CD8-positive, alpha-beta memory T cell (primary cell): ENCODE measurements around the gene MCAT. TPM values are rescaled to one million over a fixed set of nuclear protein-coding genes. Genes with fewer than 3 reads are reported as not detected.
A peak's percentile ranks its signal among the peaks of the same experiment; 100 is the strongest.

Experiments used
- CTCF ChIA-PET: fragments of 350-600 bp; sonication (Branson Sonifier 250); formaldehyde crosslinking; loops from one replicate; lab custom pipeline; 2021; ENCODE audit warnings: antibody characterized with exemption; lab: Charles Lee
- POLR2A ChIA-PET: fragments of 350-600 bp; sonication (Branson Sonifier 250); formaldehyde crosslinking; loops from one replicate; lab custom pipeline; 2021; ENCODE audit warnings: antibody characterized with exemption; lab: Charles Lee
- DNase-seq, 5 donors: peaks; one replicate each; pipeline versions ENCODE4 v3.0.0 to v3.0.0-alpha.2; 2020 to 2022; ENCODE audit warnings: mixed read lengths in 1 of 5
- H3K27ac ChIP-seq: one replicate; pipeline ENCODE4 v1.7.0; 2013; ENCODE audit warnings: low read depth, mild to moderate bottlenecking, low read length, moderate library complexity
- H3K27me3 ChIP-seq: 2 replicates; pipeline ENCODE4 v1.7.0; 2013; ENCODE audit warnings: low read length, mild to moderate bottlenecking; ENCODE audit not compliant: insufficient read depth, poor library complexity, severe bottlenecking
- H3K36me3 ChIP-seq: 2 replicates; pipeline ENCODE4 v1.7.0; 2013; ENCODE audit warnings: mild to moderate bottlenecking, low read length, moderate library complexity; ENCODE audit not compliant: insufficient read depth
- H3K4me1 ChIP-seq: 2 replicates; pipeline ENCODE4 v1.7.0; 2013; ENCODE audit warnings: mild to moderate bottlenecking, low read length, moderate library complexity; ENCODE audit not compliant: insufficient read depth
- H3K4me3 ChIP-seq: 2 replicates; pipeline ENCODE4 v1.7.0; 2013; ENCODE audit warnings: mild to moderate bottlenecking, low read length
- H3K9me3 ChIP-seq: 2 replicates; pipeline ENCODE4 v1.7.0; 2013; ENCODE audit warnings: mild to moderate bottlenecking, low read length
- H3K27ac Mint-ChIP-seq, 8 donors: one replicate each; pipeline ENCODE4 v1.8.0; 2020 to 2021; ENCODE audit warnings: mixed read lengths in 8 of 8, mild to moderate bottlenecking in 6 of 8, inconsistent platforms in 3 of 8, moderate library complexity in 3 of 8
- H3K27me3 Mint-ChIP-seq, 2 donors: one replicate each; pipeline ENCODE4 v1.8.0; 2020 to 2021; ENCODE audit warnings: mixed read lengths in 2 of 2, mild to moderate bottlenecking in 1 of 2, moderate library complexity in 1 of 2
- H3K36me3 Mint-ChIP-seq, 3 donors: one replicate each; pipeline ENCODE4 v1.8.0; 2020 to 2021; ENCODE audit warnings: mixed read lengths in 3 of 3, inconsistent platforms in 1 of 3, mild to moderate bottlenecking in 1 of 3
- H3K4me1 Mint-ChIP-seq, 3 donors: one replicate each; pipeline ENCODE4 v1.8.0; 2020 to 2021; ENCODE audit warnings: mixed read lengths in 3 of 3, inconsistent platforms in 1 of 3, mild to moderate bottlenecking in 1 of 3
- H3K4me3 Mint-ChIP-seq, 7 donors: one replicate each; pipeline ENCODE4 v1.8.0; 2020 to 2021; ENCODE audit warnings: mixed read lengths in 7 of 7, mild to moderate bottlenecking in 6 of 7, moderate library complexity in 4 of 7, inconsistent platforms in 2 of 7
- H3K9me3 Mint-ChIP-seq, 5 donors: one replicate each; pipeline ENCODE4 v1.8.0; 2020 to 2022; ENCODE audit warnings: mixed read lengths in 5 of 5, mild to moderate bottlenecking in 3 of 5, moderate library complexity in 2 of 5, inconsistent platforms in 1 of 5
- polyA plus RNA-seq: library from polyadenylated mRNA; unstranded; fragments of 300-500 nt; fragmentation: Illumina TruSeq; gene quantifications from one replicate; pipeline ENCODE4 v1.2.3, GENCODE V29; 2021
- total RNA-seq, 2 experiments: library from RNA; stranded (reverse); gene quantifications; one replicate each; pipeline ENCODE4 v1.2.3, GENCODE V29; 2021

MCAT gene
- total and polyA plus RNA-seq, 3 experiments from 2014 or later, result 9.7 to 29.3 (median 28.4) TPM

DNA sequence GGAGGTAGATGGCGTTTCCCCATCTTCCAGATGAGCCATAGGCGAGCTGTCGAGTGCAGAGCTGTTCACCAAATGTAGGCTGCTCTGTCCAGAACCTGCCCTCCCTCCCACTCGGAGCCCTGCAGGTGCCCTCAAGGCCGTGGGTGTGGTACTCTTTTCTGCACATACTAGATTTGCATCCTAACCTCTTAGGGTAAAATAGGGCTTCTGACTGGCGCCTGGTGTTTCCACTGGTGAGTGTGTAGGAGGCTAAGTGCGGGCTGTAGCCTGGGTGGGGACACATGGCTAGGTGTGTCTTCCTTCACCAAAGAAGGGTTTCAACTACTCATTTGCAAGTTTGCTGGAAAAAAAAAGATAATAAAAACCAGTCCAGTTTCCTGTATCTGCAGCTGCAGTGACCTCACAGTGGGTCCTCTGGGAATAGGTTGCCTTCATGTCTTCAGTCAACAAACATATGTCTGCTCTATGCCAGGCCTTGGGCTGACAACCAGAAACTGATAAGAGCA lies 24.2 kb downstream of the MCAT start:
- no peaks in the 10 kb centered on the region for H3K4me1 Mint-ChIP-seq
- CTCF ChIA-PET, result no interaction called here

DNA sequence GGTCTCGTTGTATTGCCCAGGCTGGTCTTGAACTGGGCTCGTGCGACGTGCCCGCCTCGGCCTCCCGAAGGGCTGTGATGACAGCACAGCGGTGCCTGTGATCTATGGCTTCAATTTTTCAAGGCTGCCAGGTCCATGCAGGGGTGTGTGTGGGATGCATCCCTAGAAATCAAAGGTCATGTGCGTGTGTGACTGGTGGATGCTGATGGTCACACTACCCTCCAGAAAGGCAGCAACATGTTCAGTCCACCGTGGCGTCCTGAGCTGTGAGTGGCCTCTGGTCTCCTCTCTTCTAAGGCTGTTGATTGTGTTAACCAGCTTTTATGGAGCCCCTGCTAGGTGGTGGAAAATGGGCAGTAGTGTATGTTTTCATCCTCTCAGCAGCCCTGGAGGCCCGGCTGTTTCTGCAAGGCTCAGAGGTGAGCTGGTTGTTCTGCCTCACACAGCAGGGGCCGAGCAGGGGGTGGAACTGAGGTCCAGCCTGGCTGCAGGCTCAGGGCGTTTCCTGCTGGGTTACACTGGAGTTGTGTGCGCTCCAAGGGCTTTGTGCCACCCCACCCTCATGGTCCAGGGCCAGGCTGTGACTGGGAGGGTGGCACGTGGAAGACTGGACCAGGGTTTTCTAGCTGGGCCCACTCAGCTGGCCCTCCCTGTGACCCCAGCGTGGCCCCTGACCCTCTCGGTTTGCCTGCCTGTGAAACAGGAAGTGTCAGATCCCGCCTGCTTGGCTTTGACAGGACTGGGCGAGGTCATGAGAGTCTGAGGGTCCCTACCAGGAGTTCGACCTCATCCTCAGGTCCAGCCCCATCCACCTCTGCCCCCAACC lies 25.0 kb downstream of the MCAT start:
- Mint-ChIP-seq H3K27me3 (no peaks in the 10 kb centered on the region), H3K4me1 (no peaks in the 10 kb centered on the region), H3K27ac (peak overlapping the region in 1 of 8 donors; percentile 57), H3K4me3 (no peak overlapping the region), H3K9me3 (no peaks in the 10 kb centered on the region), H3K36me3 (no peaks in the 10 kb centered on the region)
- CTCF ChIA-PET, result no interaction called here
- Histone ChIP-seq H3K36me3 (no peaks in the 10 kb centered on the region), H3K9me3 (no peaks in the 10 kb centered on the region), H3K27me3 (no peaks in the 10 kb centered on the region), H3K27ac (no peak overlapping the region), H3K4me1 (no peaks in the 10 kb centered on the region), H3K4me3 (no peak overlapping the region)
- POLR2A ChIA-PET, result no interaction called here
- DNase-seq, result no peak

More for the DNA sequence above, 24.2 kb downstream of the MCAT start:
- Histone ChIP-seq H3K4me3 (no peak overlapping the region), H3K27me3 (no peaks in the 10 kb centered on the region), H3K4me1 (no peaks in the 10 kb centered on the region), H3K9me3 (no peaks in the 10 kb centered on the region), H3K27ac (no peak overlapping the region), H3K36me3 (no peaks in the 10 kb centered on the region)
- POLR2A ChIA-PET, result no interaction called here
- DNase-seq, result no peak
- no peaks in the 10 kb centered on the region for H3K9me3 Mint-ChIP-seq
- no peaks in the 10 kb centered on the region for H3K27me3 Mint-ChIP-seq
- no peak overlapping the region for H3K4me3 Mint-ChIP-seq
- no peaks in the 10 kb centered on the region for H3K36me3 Mint-ChIP-seq
- no peak overlapping the region for H3K27ac Mint-ChIP-seq

GRCh38 chr22:43116932-43117331 lies 26.3 kb downstream of the MCAT start:
- no peak overlapping the region for H3K27ac ChIP-seq
- CTCF ChIA-PET, result no interaction called here

DNA sequence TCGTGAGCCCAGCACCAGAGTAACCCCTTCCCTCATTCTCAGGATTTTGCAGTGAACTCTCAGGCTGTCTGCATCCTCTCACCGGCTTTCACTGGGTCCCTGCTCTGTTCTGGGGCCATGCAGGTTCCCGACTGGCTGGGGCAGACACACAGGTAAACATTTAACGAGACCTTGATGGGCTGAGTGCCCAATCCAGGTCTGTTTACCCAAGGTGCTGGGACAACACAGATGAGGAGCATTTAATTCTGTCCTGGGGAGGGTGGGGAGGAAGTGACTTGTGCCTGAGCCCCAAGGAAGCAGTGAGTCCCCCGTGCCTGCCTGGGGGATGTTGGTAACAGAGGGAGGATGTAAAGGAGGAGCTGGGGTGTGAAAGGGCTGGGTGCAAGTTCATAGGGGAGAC lies 28.2 kb downstream of the MCAT start:
- Histone ChIP-seq H3K4me1 (peaks cover 8% of the 10 kb centered on the region), H3K27me3 (no peaks in the 10 kb centered on the region), H3K36me3 (no peaks in the 10 kb centered on the region), H3K27ac (no peak overlapping the region), H3K4me3 (no peak overlapping the region), H3K9me3 (no peaks in the 10 kb centered on the region)
- H3K4me3 Mint-ChIP-seq, result no peak overlapping the region
- peaks cover 5 to 10% (median 9%) of the 10 kb centered on the region in 3 donors for H3K4me1 Mint-ChIP-seq
- H3K36me3 Mint-ChIP-seq, result no peaks in the 10 kb centered on the region
- POLR2A ChIA-PET, result no interaction called here
- CTCF ChIA-PET, result no interaction called here
- no peaks in the 10 kb centered on the region for H3K27me3 Mint-ChIP-seq
- no peaks in the 10 kb centered on the region for H3K9me3 Mint-ChIP-seq
- H3K27ac Mint-ChIP-seq, result peak overlapping the region in 1 of 8 donors; percentile 68
- no peak for DNase-seq

More at GRCh38 chr22:43116932-43117331, 26.3 kb downstream of the MCAT start:
- H3K9me3 ChIP-seq, result no peaks in the 10 kb centered on the region
- Mint-ChIP-seq H3K36me3 (no peaks in the 10 kb centered on the region), H3K9me3 (no peaks in the 10 kb centered on the region), H3K4me3 (no peak overlapping the region), H3K27me3 (no peaks in the 10 kb centered on the region), H3K4me1 (no peaks in the 10 kb centered on the region), H3K27ac (peak overlapping the region in 1 of 8 donors; percentile 29)
- no peaks in the 10 kb centered on the region for H3K4me1 ChIP-seq
- H3K4me3 ChIP-seq, result no peak overlapping the region
- POLR2A ChIA-PET, result no interaction called here
- no peaks in the 10 kb centered on the region for H3K27me3 ChIP-seq
- no peak for DNase-seq
- H3K36me3 ChIP-seq, result no peaks in the 10 kb centered on the region

GRCh38 chr22:43113526-43114251 lies 29.5 kb downstream of the MCAT start:
- H3K36me3 ChIP-seq, result no peaks in the 10 kb centered on the region
- no peaks in the 10 kb centered on the region for H3K27me3 ChIP-seq
- H3K4me1 ChIP-seq, result peaks cover 8% of the 10 kb centered on the region
- Mint-ChIP-seq H3K4me3 (peak overlapping the region in 3 of 7 donors; percentile 20 to 48 (median 38)), H3K4me1 (peaks cover 5 to 10% (median 9%) of the 10 kb centered on the region in 3 donors), H3K27ac (no peak overlapping the region), H3K9me3 (no peaks in the 10 kb centered on the region), H3K27me3 (no peaks in the 10 kb centered on the region), H3K36me3 (no peaks in the 10 kb centered on the region)
- DNase-seq, result no peak
- H3K4me3 ChIP-seq, result no peak overlapping the region
- H3K27ac ChIP-seq, result no peak overlapping the region
- ChIA-PET CTCF (no interaction called here), POLR2A (no interaction called here)
- H3K9me3 ChIP-seq, result no peaks in the 10 kb centered on the region

DNA sequence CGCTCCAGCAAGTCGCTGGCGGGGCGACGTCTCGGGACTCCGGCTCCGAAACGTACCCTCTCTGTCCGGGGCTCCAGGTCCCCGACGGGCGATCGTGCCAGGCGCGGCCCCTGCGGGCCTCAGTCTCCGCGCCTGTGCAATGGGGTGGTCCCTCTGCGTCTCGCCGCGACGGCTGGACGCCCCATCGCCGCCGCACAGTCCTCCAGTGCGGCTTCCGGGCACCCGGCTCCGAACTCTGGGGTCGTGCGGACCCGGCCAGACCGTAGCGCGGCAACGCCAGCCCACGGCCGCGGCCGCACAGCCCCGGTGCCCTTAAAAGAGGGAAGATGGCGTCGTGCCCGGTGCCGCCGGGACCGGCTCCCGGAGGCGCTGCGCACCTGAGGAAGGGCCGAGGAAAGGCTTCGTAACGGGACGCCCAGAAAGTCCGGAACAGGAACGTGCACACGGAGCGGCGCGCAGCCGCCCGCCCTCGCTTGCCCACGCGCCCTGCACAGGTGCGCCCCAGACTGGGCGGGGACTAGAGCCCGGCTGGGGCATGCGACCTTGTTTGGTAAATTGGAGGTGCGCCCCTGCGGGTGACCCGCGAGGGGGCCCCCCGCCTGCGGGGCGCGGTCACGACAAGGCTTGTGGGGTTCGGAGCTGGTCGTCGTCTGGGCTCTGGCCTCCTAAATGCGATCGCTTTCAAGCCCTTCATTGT lies 32.1 kb downstream of the MCAT start:
- peak overlapping the region; percentile 74 to 85 (median 79) for H3K4me3 Mint-ChIP-seq
- no peaks in the 10 kb centered on the region for H3K9me3 ChIP-seq
- ChIA-PET POLR2A (interaction anchor here (1.9 kb wide), 1 partner anchor 32 kb away, joined by 5 read pairs; the partner anchor contains the start of gene MCAT), CTCF (interaction anchor here (1.1 to 1.2 kb wide), 2 partner anchors 18 to 27 kb away, joined by 3 to 4 read pairs; no protein-coding TSS in a partner anchor)
- no peaks in the 10 kb centered on the region for H3K27me3 ChIP-seq
- H3K36me3 Mint-ChIP-seq, result no peaks in the 10 kb centered on the region
- DNase-seq, result peak; percentile 24 to 63 (median 38)
- H3K36me3 ChIP-seq, result no peaks in the 10 kb centered on the region
- H3K27ac ChIP-seq, result no peak overlapping the region
- peak overlapping the region; percentile 66 for H3K4me3 ChIP-seq
- peaks cover 8% of the 10 kb centered on the region for H3K4me1 ChIP-seq
- peaks cover 5 to 10% (median 9%) of the 10 kb centered on the region in 3 donors for H3K4me1 Mint-ChIP-seq
- H3K27ac Mint-ChIP-seq, result peak overlapping the region in 4 of 8 donors; percentile 19 to 66 (median 53)
- no peaks in the 10 kb centered on the region for H3K9me3 Mint-ChIP-seq
- no peaks in the 10 kb centered on the region for H3K27me3 Mint-ChIP-seq

DNA sequence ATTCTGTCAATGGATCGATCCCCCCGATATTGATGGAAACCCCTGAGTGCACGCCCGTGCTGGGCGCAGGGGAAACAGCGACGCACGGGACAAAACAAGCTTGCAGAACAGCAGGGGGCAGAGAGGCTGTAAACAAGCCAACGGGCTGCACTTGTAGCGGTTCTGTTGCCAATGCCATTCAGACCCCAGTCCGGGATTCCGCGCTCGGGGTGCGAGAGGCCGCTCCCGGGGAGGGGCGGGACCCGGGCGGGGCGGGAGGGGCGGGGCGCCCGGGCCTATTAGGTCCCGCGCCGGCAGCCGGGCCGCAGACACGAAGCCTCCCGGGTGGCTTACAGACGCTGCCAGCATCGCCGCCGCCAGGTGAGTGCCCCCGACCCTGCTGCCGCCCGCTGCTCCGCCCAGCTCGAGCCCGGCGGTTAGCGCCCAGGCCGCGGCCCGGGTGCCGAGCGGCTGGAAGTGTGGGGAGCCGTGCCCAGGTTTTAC lies 32.7 kb downstream of the MCAT start, which contains the start of gene BIK:
TSS of gene BIK (plus strand) at position 307 of the 483 bp plus-strand sequence. CDS start 13,273 bp downstream, outside the sequence.
- H3K9me3 ChIP-seq, result no peaks in the 10 kb centered on the region
- peaks cover 8% of the 10 kb centered on the region for H3K4me1 ChIP-seq
- H3K4me1 Mint-ChIP-seq, result peaks cover 5 to 10% (median 9%) of the 10 kb centered on the region in 3 donors
- H3K27me3 ChIP-seq, result no peaks in the 10 kb centered on the region
- no peaks in the 10 kb centered on the region for H3K36me3 Mint-ChIP-seq
- H3K36me3 ChIP-seq, result no peaks in the 10 kb centered on the region
- peak within 1 kb of the TSS; percentile 8 to 79 (median 58) for H3K27ac Mint-ChIP-seq
- no peak within 1 kb of the TSS for H3K27ac ChIP-seq
- peak within 1 kb of the TSS; percentile 66 for H3K4me3 ChIP-seq
- no peaks in the 10 kb centered on the region for H3K9me3 Mint-ChIP-seq
- ChIA-PET POLR2A (interaction anchor here (0.6 to 1.9 kb wide), 2 partner anchors 33 to 53 kb away, joined by 3 to 5 read pairs; partner anchors contain the start of gene MCAT), CTCF (interaction anchor here (1.0 to 1.7 kb wide), 3 partner anchors 18 to 79 kb away, joined by 3 to 4 read pairs (median 3); no protein-coding TSS in a partner anchor)
- DNase-seq, result peak; percentile 22 to 64 (median 34)
- peak within 1 kb of the TSS; percentile 79 to 90 (median 83) for H3K4me3 Mint-ChIP-seq
- no peaks in the 10 kb centered on the region for H3K27me3 Mint-ChIP-seq
